Mesodermal cell (in vitro differentiated cells): ENCODE measurements around the gene VAMP2.
"Not testable (repeated sequence)": the region's sequence is repeated elsewhere in the genome, so short reads cannot be mapped to it uniquely, and the experiment has no call there.

Source experiments
- H3K27ac ChIP-seq: 2 replicates; pipeline ENCODE4 v1.7.0; 2013; ENCODE audit warnings: mild to moderate bottlenecking, low read depth, low read length, moderate library complexity; ENCODE audit not compliant: severe bottlenecking
- H3K36me3 ChIP-seq: 2 replicates; pipeline ENCODE4 v1.7.1; 2013; ENCODE audit warnings: mild to moderate bottlenecking, low read length, moderate library complexity; ENCODE audit not compliant: control insufficient read depth, insufficient read depth
- H3K4me1 ChIP-seq: one replicate; pipeline ENCODE4 v1.7.1; 2013; ENCODE audit warnings: mild to moderate bottlenecking, low read length; ENCODE audit not compliant: insufficient read depth, control insufficient read depth, poor library complexity, severe bottlenecking
- H3K4me3 ChIP-seq: 2 replicates; pipeline ENCODE4 v1.7.0; 2013; ENCODE audit warnings: low read length, control low read depth, mild to moderate bottlenecking; ENCODE audit not compliant: insufficient read depth, poor library complexity, severe bottlenecking; ENCODE audit errors: extremely low read depth
- H3K9me3 ChIP-seq: 2 replicates; pipeline ENCODE4 v1.7.1; 2013; ENCODE audit warnings: mild to moderate bottlenecking, low read length, moderate library complexity; ENCODE audit not compliant: control insufficient read depth
- WGBS, 2 experiments: methylation state at CpG; one replicate each; pipeline ENCODE4 v1.1.5; 2013; ENCODE audit warnings: missing lambda C conversion rate in 2 of 2; ENCODE audit not compliant: insufficient coverage in 2 of 2; 5-methylcytosine and 5-hydroxymethylcytosine counted together

The VAMP2 gene

GRCh38 chr17:8173871-8174322, 11.1 kb upstream of the VAMP2 start:
- H3K4me3 ChIP-seq: peak overlapping the region; percentile 37
- no peaks in the 10 kb centered on the region for H3K9me3 ChIP-seq
- H3K36me3 ChIP-seq: no peaks in the 10 kb centered on the region
- 5 to 8% methylated on average over 9 to 11 of the region's 14 CpGs for WGBS, 2 experiments
- no peaks in the 10 kb centered on the region for H3K4me1 ChIP-seq
- H3K27ac ChIP-seq: peak overlapping the region; percentile 94

GRCh38 chr17:8173056-8173870, 10.5 kb upstream of the VAMP2 start:
- Histone ChIP-seq H3K9me3 (no peaks in the 10 kb centered on the region), H3K4me3 (peak overlapping the region; percentile 37), H3K36me3 (no peaks in the 10 kb centered on the region), H3K27ac (peak overlapping the region; percentile 94), H3K4me1 (no peaks in the 10 kb centered on the region)
- WGBS, 2 experiments: 0 to 2% methylated on average over 20 to 21 of the region's 23 CpGs

GRCh38 chr17:8170186-8170585, 7.4 kb upstream of the VAMP2 start:
- not testable (repeated sequence) for H3K36me3 ChIP-seq, H3K27ac ChIP-seq, H3K9me3 ChIP-seq, H3K4me1 ChIP-seq, H3K4me3 ChIP-seq
- 88 to 96% methylated on average over 5 to 10 of the region's 19 CpGs for WGBS, 2 experiments

GRCh38 chr17:8167526-8167925, 4.8 kb upstream of the VAMP2 start:
- WGBS, 2 experiments: 88 to 93% methylated on average over 3 of the region's 3 CpGs
- Histone ChIP-seq H3K9me3 (no peaks in the 10 kb centered on the region), H3K4me1 (peaks cover 20% of the 10 kb centered on the region), H3K27ac (no peak overlapping the region), H3K36me3 (no peaks in the 10 kb centered on the region), H3K4me3 (no peak overlapping the region)

GRCh38 chr17:8166731-8167130, 4.0 kb upstream of the VAMP2 start:
- Histone ChIP-seq H3K4me1 (peaks cover 22% of the 10 kb centered on the region), H3K4me3 (no peak overlapping the region), H3K9me3 (no peaks in the 10 kb centered on the region), H3K27ac (no peak overlapping the region), H3K36me3 (peaks cover 1% of the 10 kb centered on the region)
- WGBS, 2 experiments: 88 to 97% methylated on average over 4 of the region's 6 CpGs

GRCh38 chr17:8164815-8165131, 2.0 kb upstream of the VAMP2 start:
- no peaks in the 10 kb centered on the region for H3K9me3 ChIP-seq
- H3K36me3 ChIP-seq: peaks cover 17% of the 10 kb centered on the region
- H3K27ac ChIP-seq: no peak overlapping the region
- no peak overlapping the region for H3K4me3 ChIP-seq
- peaks cover 34% of the 10 kb centered on the region for H3K4me1 ChIP-seq
- 53 to 87% methylated on average over 2 to 5 of the region's 6 CpGs for WGBS, 2 experiments

GRCh38 chr17:8163978-8164814, 1.4 kb upstream of the VAMP2 start:
- peaks cover 23% of the 10 kb centered on the region for H3K36me3 ChIP-seq
- H3K9me3 ChIP-seq: no peaks in the 10 kb centered on the region
- H3K4me1 ChIP-seq: peaks cover 34% of the 10 kb centered on the region
- WGBS, 2 experiments: 30 to 40% methylated on average over 3 to 4 of the region's 13 CpGs
- H3K27ac ChIP-seq: peak overlapping the region; percentile 39
- peak overlapping the region; percentile 98 for H3K4me3 ChIP-seq

- WGBS, 2 experiments: 2 to 4% methylated on average over 10 to 32 of the region's 55 CpGs
- H3K4me1 ChIP-seq: peaks cover 34% of the 10 kb centered on the region
- H3K36me3 ChIP-seq: peaks cover 28% of the 10 kb centered on the region
- H3K27ac ChIP-seq: peak overlapping the region; percentile 80
- H3K4me3 ChIP-seq: peak overlapping the region; percentile 98
- no peaks in the 10 kb centered on the region for H3K9me3 ChIP-seq
These were observed 539 bp upstream of the VAMP2 start for GRCh38 chr17:8162997-8163977.

- H3K9me3 ChIP-seq: no peaks in the 10 kb centered on the region
- H3K4me3 ChIP-seq: peak overlapping the region; percentile 98
- peaks cover 34% of the 10 kb centered on the region for H3K4me1 ChIP-seq
- 95 to 96% methylated on average over 12 to 16 of the region's 19 CpGs for WGBS, 2 experiments
- H3K36me3 ChIP-seq: peaks cover 29% of the 10 kb centered on the region
- no peak overlapping the region for H3K27ac ChIP-seq
These were observed 1.2 kb downstream of the VAMP2 start for GRCh38 chr17:8161289-8162232.
